Mammary epithelial cell (primary cell): ENCODE measurements around the gene FNBP1.

Experiments
- CTCF ChIP-seq, 2 donors: IDR thresholded peaks in 1 of 2; conservative IDR thresholded peaks in 1 of 2; 2 replicates each; pipeline ENCODE4 v1.5.1; 2011 to 2012; ENCODE audit warnings: inconsistent platforms in 2 of 2, low read length in 2 of 2, mild to moderate bottlenecking in 2 of 2, control low read depth in 1 of 2, low read depth in 1 of 2; ENCODE audit not compliant: insufficient read depth in 1 of 2; ENCODE audit errors: extremely low read depth in 1 of 2
- EZH2 ChIP-seq: IDR thresholded peaks from 2 replicates; pipeline ENCODE4 v1.6.1; 2012; ENCODE audit warnings: low read length, inconsistent platforms, borderline replicate concordance

GRCh38 chr9:129968690-129969485, 74.1 kb downstream of the FNBP1 start:
- TF ChIP-seq CTCF (conservative IDR thresholded peaks at IDR 0.05 in 1 of 2, IDR thresholded peaks at IDR 0.05 in 1 of 2; ENCODE audit: extremely low read depth in 1 of 2, insufficient read depth in 1 of 2, low read depth in 1 of 2, low read length in 2 of 2) (no peak), EZH2 (no peak)
